ENCODE measurements around the gene TYROBP.
"Not testable (repeated sequence)": the region's sequence is repeated elsewhere in the genome, so short reads cannot be mapped to it uniquely, and the experiment has no call there.

Gene TYROBP

DNA sequence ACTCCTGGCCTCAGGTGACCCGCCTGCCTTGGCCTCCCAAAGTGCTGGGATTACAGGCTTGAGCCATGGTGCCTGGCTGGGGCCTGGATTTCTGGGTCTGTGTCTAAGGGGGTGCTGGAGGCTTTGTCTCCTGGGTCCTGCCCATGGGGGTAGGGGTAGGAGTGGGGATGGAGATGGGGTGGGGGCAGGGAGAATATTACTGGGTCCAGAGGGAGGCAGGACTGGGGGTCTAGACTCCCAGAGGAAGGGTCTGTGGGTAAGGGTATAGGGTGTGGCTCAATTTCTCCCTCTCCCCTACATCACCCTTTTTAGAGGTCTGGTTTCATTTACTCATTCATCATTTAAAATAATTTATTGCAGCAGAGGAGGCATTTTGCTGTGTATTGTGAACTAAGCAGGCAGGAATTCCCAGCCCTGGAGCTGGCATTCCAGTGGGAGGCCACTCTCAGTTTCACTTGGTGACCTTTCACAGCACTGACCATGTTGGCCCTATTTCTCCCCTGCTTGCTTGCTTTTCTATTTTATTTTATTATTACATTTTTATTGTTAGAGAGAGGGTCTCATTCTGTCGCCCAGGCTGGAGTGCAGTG lies 6.9 kb downstream of the TYROBP start:
- no peak overlapping the region for H3K27ac ChIP-seq (ENCODE audit: low read length)
- H3K4me3 ChIP-seq (ENCODE audit: low read length), result no peak overlapping the region
- no peaks in the 10 kb centered on the region for H3K27me3 ChIP-seq (ENCODE audit: control insufficient read depth, insufficient read depth, low read length)
- H3K9me3 ChIP-seq (ENCODE audit: control insufficient read depth, insufficient read depth, low read length), result no peaks in the 10 kb centered on the region
- no peak for DNase-seq (ENCODE audit: low read depth, low spot score)
- peaks cover 5% of the 10 kb centered on the region; the same call in 1 of the 2 replicates for H3K4me1 ChIP-seq (ENCODE audit: control insufficient read depth, insufficient read depth, low read length)
- H3K36me3 ChIP-seq (ENCODE audit: control insufficient read depth, insufficient read depth, low read length), result peaks cover 11% of the 10 kb centered on the region
- WGBS (ENCODE audit: insufficient coverage, insufficient read length), result no CpG with 5 or more reads among the region's 2 CpGs

DNA sequence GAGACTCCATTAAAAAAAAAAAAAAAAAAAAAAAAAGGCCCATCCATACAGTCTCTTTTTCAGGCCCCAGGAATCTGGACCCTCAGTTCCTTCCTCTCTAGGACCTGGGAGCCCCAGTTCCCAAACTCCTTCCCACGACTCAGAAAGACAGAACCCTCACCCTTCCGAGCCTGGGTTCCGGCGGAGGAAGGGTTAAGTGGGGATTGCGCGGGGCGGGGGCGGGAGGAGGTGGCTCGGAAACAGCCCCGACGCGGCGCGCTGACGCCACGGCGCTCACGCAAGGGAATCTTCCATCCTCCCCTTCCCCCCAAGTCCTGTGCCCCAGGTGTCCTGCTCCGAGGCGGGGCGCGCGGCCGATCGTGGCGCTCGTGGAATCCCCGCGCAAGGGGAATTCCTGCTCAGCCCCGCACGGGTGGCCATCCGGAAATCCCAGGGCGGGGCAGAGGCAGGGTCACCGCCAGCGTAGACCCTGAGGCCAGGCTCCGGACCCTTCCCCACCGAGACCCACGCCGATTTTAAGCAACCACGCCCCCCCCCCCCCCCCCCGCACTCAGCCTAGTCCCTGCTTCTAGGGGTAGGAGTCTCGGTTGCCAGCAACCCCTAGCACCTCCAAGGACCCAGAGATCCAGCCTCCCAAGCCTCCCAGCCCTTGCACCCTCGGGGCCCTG lies 8.4 kb downstream of the TYROBP start:
- peaks cover 5% of the 10 kb centered on the region; the same call in 1 of the 2 replicates for H3K4me1 ChIP-seq (ENCODE audit: control insufficient read depth, insufficient read depth, low read length)
- peak overlapping the region; percentile 85 for H3K4me3 ChIP-seq (ENCODE audit: low read length)
- no CpG with 5 or more reads among the region's 43 CpGs for WGBS (ENCODE audit: insufficient coverage, insufficient read length)
- H3K27me3 ChIP-seq (ENCODE audit: control insufficient read depth, insufficient read depth, low read length), result no peaks in the 10 kb centered on the region
- DNase-seq (ENCODE audit: low read depth, low spot score), result peak; percentile 48
- no peaks in the 10 kb centered on the region for H3K9me3 ChIP-seq (ENCODE audit: control insufficient read depth, insufficient read depth, low read length)
- H3K36me3 ChIP-seq (ENCODE audit: control insufficient read depth, insufficient read depth, low read length), result peaks cover 16% of the 10 kb centered on the region
- H3K27ac ChIP-seq (ENCODE audit: low read length), result no peak overlapping the region

GRCh38 chr19:35898499-35898809 lies 9.6 kb downstream of the TYROBP start:
- Histone ChIP-seq H3K36me3 (ENCODE audit: control insufficient read depth, insufficient read depth, low read length) (peaks cover 18% of the 10 kb centered on the region), H3K4me3 (ENCODE audit: low read length) (peak overlapping the region; percentile 85; the same call in 1 of the 2 replicates), H3K27ac (ENCODE audit: low read length) (no peak overlapping the region), H3K4me1 (ENCODE audit: control insufficient read depth, insufficient read depth, low read length) (peaks cover 5% of the 10 kb centered on the region; the same call in 1 of the 2 replicates), H3K9me3 (ENCODE audit: control insufficient read depth, insufficient read depth, low read length) (no peaks in the 10 kb centered on the region), H3K27me3 (ENCODE audit: control insufficient read depth, insufficient read depth, low read length) (no peaks in the 10 kb centered on the region)
- no peak for DNase-seq (ENCODE audit: low read depth, low spot score)
- no CpG with 5 or more reads among the region's 17 CpGs for WGBS (ENCODE audit: insufficient coverage, insufficient read length)

DNA sequence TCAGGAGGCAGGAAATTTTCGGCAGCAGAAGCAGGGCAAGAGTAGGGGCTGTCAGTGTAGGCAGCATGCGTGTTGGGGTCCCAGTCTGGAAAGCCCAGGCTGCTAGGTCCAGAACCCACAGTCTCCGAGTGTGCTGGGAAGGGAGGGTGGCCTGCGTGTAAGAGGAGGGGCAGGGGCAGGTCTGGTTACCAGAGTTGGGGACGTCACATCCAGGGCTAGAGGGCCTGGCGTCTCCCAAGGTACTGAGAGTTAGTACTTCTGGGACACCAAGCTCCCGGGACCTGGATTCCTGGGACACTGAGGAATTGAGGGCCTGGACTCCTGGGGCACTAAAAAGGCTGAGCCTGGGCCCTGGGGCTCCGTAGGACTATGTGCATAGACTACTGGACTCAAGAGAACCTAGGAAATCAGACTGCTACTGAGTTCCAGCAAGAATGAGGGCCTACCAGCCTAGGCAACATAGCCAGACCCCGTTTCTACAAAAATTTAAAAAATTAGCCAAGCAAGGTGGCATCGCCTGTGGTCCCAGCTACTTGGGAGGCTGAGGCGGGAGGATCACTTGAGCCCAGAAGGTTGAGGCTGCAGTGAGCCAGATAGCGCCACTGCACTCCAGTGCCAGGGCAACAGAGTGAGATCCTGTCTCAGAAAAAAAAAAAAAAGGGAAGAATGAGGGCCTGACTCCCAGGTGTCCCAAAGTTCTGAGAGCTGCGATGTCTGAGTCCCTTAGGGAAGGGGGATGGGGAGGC lies 10.2 kb downstream of the TYROBP start:
- Histone ChIP-seq H3K27me3 (ENCODE audit: control insufficient read depth, insufficient read depth, low read length) (no peaks in the 10 kb centered on the region), H3K9me3 (ENCODE audit: control insufficient read depth, insufficient read depth, low read length) (no peaks in the 10 kb centered on the region), H3K4me1 (ENCODE audit: control insufficient read depth, insufficient read depth, low read length) (0 out of 2 replicates have a peak, but pooled peaks cover 2% of the 10 kb centered on the region), H3K27ac (ENCODE audit: low read length) (no peak overlapping the region), H3K4me3 (ENCODE audit: low read length) (no peak overlapping the region), H3K36me3 (ENCODE audit: control insufficient read depth, insufficient read depth, low read length) (peaks cover 18% of the 10 kb centered on the region)
- no peak for DNase-seq (ENCODE audit: low read depth, low spot score)
- WGBS (ENCODE audit: insufficient coverage, insufficient read length), result no CpG with 5 or more reads among the region's 13 CpGs

- no CpG with 5 or more reads among the region's 13 CpGs for WGBS (ENCODE audit: insufficient coverage, insufficient read length)
- Histone ChIP-seq H3K4me1 (ENCODE audit: control insufficient read depth, insufficient read depth, low read length) (0 out of 2 replicates have a peak, but pooled peaks cover 2% of the 10 kb centered on the region), H3K27me3 (ENCODE audit: control insufficient read depth, insufficient read depth, low read length) (no peaks in the 10 kb centered on the region), H3K4me3 (ENCODE audit: low read length) (no peak overlapping the region), H3K36me3 (ENCODE audit: control insufficient read depth, insufficient read depth, low read length) (peaks cover 18% of the 10 kb centered on the region), H3K27ac (ENCODE audit: low read length) (no peak overlapping the region), H3K9me3 (ENCODE audit: control insufficient read depth, insufficient read depth, low read length) (no peaks in the 10 kb centered on the region)
- no peak for DNase-seq (ENCODE audit: low read depth, low spot score)
These were observed 11.5 kb downstream of the TYROBP start for GRCh38 chr19:35896643-35897040.

DNA sequence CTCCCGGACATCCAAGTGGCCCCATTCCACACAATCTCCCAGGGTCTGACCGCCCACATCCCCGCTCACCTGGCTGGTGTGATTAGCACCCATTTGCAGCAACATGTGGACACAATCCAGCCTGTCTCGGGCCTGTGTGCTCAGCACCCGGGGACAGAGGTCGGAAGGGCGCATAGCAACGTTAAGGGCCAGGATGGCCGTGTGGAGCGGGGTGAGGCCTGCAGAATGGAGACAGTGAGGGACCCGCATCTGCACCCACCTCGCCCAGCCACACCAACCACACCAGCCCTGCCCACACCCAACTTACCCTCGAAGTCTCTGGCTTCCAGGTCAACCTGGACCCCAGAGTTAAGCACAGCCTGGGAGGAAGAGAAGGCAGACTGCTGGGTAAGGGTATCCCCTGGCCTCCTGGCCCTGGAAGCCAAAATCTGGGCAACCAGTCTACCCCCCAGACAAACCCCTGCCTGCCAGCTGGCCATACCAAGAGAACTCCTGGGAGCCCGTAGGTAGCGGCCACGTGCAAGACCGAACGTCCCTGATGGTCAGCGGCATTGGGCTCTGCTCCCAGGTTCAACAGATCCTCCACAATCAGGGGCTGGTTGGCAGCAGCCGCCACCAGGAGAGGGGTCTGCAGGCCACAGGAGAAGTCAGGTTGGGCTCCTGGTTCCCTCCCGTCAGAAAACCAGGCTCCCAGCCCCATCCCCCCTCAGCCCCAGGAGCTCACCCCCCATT lies 12.0 kb downstream of the TYROBP start:
- Histone ChIP-seq H3K9me3 (ENCODE audit: control insufficient read depth, insufficient read depth, low read length) (no peaks in the 10 kb centered on the region), H3K27ac (ENCODE audit: low read length) (no peak overlapping the region), H3K36me3 (ENCODE audit: control insufficient read depth, insufficient read depth, low read length) (peaks cover 18% of the 10 kb centered on the region), H3K27me3 (ENCODE audit: control insufficient read depth, insufficient read depth, low read length) (no peaks in the 10 kb centered on the region), H3K4me3 (ENCODE audit: low read length) (no peak overlapping the region), H3K4me1 (ENCODE audit: control insufficient read depth, insufficient read depth, low read length) (0 out of 2 replicates have a peak, but pooled peaks cover 2% of the 10 kb centered on the region)
- WGBS (ENCODE audit: insufficient coverage, insufficient read length), result no CpG with 5 or more reads among the region's 21 CpGs
- DNase-seq (ENCODE audit: low read depth, low spot score), result no peak

DNA sequence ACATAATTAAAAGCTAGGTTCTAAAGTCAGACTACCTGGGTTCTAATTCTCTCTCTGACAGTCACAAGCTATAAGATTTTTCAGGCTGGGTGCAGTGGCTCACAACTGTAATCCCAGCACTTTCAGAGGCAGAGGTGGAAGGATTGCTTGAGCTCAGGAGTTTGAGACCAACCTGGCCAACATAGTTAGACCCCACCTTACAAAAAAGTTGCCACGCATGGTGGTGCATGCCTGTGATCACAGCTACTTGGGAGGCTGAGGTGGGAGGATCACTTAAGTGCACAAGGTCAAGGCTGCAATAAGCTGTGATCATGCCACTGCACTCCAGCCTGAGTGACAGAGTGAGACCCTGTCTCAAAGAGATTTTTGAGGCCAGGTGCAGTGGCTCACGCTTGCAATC lies 13.8 kb downstream of the TYROBP start:
- no peak overlapping the region for H3K4me3 ChIP-seq (ENCODE audit: low read length)
- no peaks in the 10 kb centered on the region for H3K9me3 ChIP-seq (ENCODE audit: control insufficient read depth, insufficient read depth, low read length)
- DNase-seq (ENCODE audit: low read depth, low spot score), result no peak
- no peaks in the 10 kb centered on the region for H3K27me3 ChIP-seq (ENCODE audit: control insufficient read depth, insufficient read depth, low read length)
- H3K27ac ChIP-seq (ENCODE audit: low read length), result no peak overlapping the region
- no CpG with 5 or more reads among the region's 2 CpGs for WGBS (ENCODE audit: insufficient coverage, insufficient read length)
- peaks cover 32% of the 10 kb centered on the region for H3K36me3 ChIP-seq (ENCODE audit: control insufficient read depth, insufficient read depth, low read length)
- 0 out of 2 replicates have a peak, but pooled peaks cover 2% of the 10 kb centered on the region for H3K4me1 ChIP-seq (ENCODE audit: control insufficient read depth, insufficient read depth, low read length)

GRCh38 chr19:35891819-35892218 lies 16.3 kb downstream of the TYROBP start:
- peaks cover 43% of the 10 kb centered on the region for H3K36me3 ChIP-seq (ENCODE audit: control insufficient read depth, insufficient read depth, low read length)
- no CpG with 5 or more reads among the region's 3 CpGs for WGBS (ENCODE audit: insufficient coverage, insufficient read length)
- not testable (repeated sequence) for H3K9me3 ChIP-seq (ENCODE audit: control insufficient read depth, insufficient read depth, low read length); H3K4me1 ChIP-seq (ENCODE audit: control insufficient read depth, insufficient read depth, low read length); H3K27ac ChIP-seq (ENCODE audit: low read length); DNase-seq (ENCODE audit: low read depth, low spot score); H3K27me3 ChIP-seq (ENCODE audit: control insufficient read depth, insufficient read depth, low read length); H3K4me3 ChIP-seq (ENCODE audit: low read length)

DNA sequence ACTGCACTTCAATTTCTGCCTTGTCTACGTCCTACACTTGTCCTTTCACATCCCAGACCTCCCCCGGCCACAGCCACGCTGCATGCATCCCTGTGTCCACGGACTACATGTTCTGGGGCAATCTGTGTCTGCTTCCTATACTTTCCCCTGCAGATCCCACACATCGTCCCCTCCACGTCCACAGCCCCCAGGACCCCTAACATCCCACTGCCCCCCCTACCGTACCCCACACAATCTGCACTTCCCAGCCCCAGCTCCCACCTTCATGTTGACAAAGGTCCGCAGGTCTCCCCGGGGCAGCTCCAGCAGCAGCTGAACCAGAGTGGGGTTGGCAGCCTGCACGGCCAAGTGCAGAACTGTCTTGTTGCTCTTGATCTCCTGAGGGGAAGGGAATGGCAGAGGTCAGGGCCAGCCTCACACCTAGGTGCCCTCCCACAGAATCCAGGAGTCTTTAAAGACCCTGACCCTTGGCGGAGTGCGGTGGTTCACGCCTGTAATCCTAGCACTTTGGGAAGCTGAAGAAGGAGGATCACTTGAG lies 17.9 kb downstream of the TYROBP start:
- H3K4me3 ChIP-seq (ENCODE audit: low read length), result no peak overlapping the region
- peaks cover 33% of the 10 kb centered on the region for H3K36me3 ChIP-seq (ENCODE audit: control insufficient read depth, insufficient read depth, low read length)
- WGBS (ENCODE audit: insufficient coverage, insufficient read length), result no CpG with 5 or more reads among the region's 13 CpGs
- H3K4me1 ChIP-seq (ENCODE audit: control insufficient read depth, insufficient read depth, low read length), result no peaks in the 10 kb centered on the region
- H3K27ac ChIP-seq (ENCODE audit: low read length), result no peak overlapping the region
- H3K9me3 ChIP-seq (ENCODE audit: control insufficient read depth, insufficient read depth, low read length), result no peaks in the 10 kb centered on the region
- H3K27me3 ChIP-seq (ENCODE audit: control insufficient read depth, insufficient read depth, low read length), result no peaks in the 10 kb centered on the region
- DNase-seq (ENCODE audit: low read depth, low spot score), result no peak

All from iPS DF 6.9 (cell line).